Lung (tissue), 12 donors: ENCODE data around the gene TBC1D1. TPM values are rescaled to one million over a fixed set of nuclear protein-coding genes. Genes with fewer than 3 reads are reported as not detected.
A peak's percentile ranks its signal among the peaks of the same experiment; 100 is the strongest.

Experiments used
- ATAC-seq: fragments of 200-7000 bp; cut with Tn5 transposase; one replicate; pipeline ENCODE4 v1.9.1; 2020; ENCODE audit warnings: moderate number of reproducible peaks; ENCODE audit not compliant: insufficient read depth, low FRiP score
- DNase-seq, 3 donors: peaks; one replicate each; pipeline ENCODE4 v3.0.0-alpha.2; 2013 to 2017
- H3K27ac ChIP-seq, 2 donors: one replicate each; pipeline ENCODE4 v1.5.1; 2013; ENCODE audit warnings: mild to moderate bottlenecking in 2 of 2, moderate library complexity in 2 of 2, control low read depth in 1 of 2, inconsistent platforms in 1 of 2, low read depth in 1 of 2, low read length in 1 of 2
- H3K27me3 ChIP-seq, 3 donors: one replicate each; pipeline ENCODE4 v1.5.1; 2013; ENCODE audit warnings: low read length in 2 of 3; ENCODE audit not compliant: control insufficient read depth in 3 of 3, insufficient read depth in 3 of 3
- H3K36me3 ChIP-seq, 4 donors: one replicate each; pipeline ENCODE4 v1.5.1; 2013; ENCODE audit warnings: low read length in 4 of 4, mild to moderate bottlenecking in 1 of 4, moderate library complexity in 1 of 4; ENCODE audit not compliant: control insufficient read depth in 4 of 4, insufficient read depth in 4 of 4
- H3K4me1 ChIP-seq, 5 donors: one replicate each; pipeline ENCODE4 v1.5.1; 2013; ENCODE audit warnings: low read length in 5 of 5, mild to moderate bottlenecking in 2 of 5, moderate library complexity in 1 of 5; ENCODE audit not compliant: control insufficient read depth in 5 of 5, insufficient read depth in 5 of 5
- H3K4me3 ChIP-seq: one replicate; pipeline ENCODE4 v1.5.1; 2013; ENCODE audit warnings: mild to moderate bottlenecking, control low read depth, moderate library complexity
- H3K9ac ChIP-seq, 2 donors: one replicate each; pipeline ENCODE4 v1.5.1; 2013; ENCODE audit warnings: low read length in 2 of 2, control low read depth in 1 of 2; ENCODE audit not compliant: insufficient read depth in 1 of 2
- H3K9me3 ChIP-seq, 4 donors: one replicate each; pipeline ENCODE4 v1.5.1; 2013; ENCODE audit warnings: low read length in 3 of 4, mild to moderate bottlenecking in 1 of 4, moderate library complexity in 1 of 4; ENCODE audit not compliant: control insufficient read depth in 4 of 4, insufficient read depth in 3 of 4
- WGBS, 2 donors: extraction: QIAGEN DNeasy Blood & Tissue Kit; methylation state at CpG; one replicate each; pipeline ENCODE4 v1.1.7; 2013; 5-methylcytosine and 5-hydroxymethylcytosine counted together
- polyA plus RNA-seq, 2 donors: library from polyadenylated mRNA; stranded (reverse); fragments of 200-250 nt; gene quantifications; one replicate each; pipeline ENCODE4 v1.2.1, GENCODE V29; 2013
- total RNA-seq, 2 donors: library from RNA; depleted of rRNA in 1 of 2; stranded (reverse); fragments of >200 nt in 1 of 2; gene quantifications; one replicate each; pipeline ENCODE4 v1.2.1, GENCODE V29; 2014 to 2021
- TF ChIP-seq, protein P1 (sequence below): IDR thresholded peaks from 2 replicates; pipeline ENCODE4 v1.5.1; 2012; ENCODE audit warnings: mild to moderate bottlenecking; ENCODE audit errors: control extremely low read depth, extremely low read depth
- donor health status: control.
- donor health status: control.
- donor health status: Bipolar disorder and iron deficiency.
- donor health status: healthy.
- donor health status: DM: yes; HTN: yes; CAD: no.

TBC1D1 gene
- total and polyA plus RNA-seq, 4 donors, result 23.6 to 71.1 (median 43.9) TPM

DNA sequence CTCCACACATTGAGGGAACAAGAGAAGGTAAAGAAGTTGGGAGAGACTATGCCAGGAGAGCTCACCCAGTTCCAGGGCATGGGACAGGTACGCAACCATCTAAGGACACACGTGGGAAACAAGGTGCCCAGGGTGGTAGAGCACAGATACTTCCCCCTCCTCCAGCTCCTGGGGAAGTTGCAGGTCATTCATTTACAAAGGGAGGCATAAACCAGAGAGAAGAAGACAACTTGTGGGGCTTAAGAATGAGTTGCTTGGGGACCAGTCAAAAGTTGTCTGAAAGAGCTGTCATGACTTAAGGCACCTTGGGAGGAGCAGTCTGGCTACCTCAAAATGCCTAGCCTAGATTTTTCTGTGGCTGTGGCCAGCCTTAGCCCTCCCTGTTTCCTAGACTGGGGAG lies 255.5 kb downstream of the TBC1D1 start:
- 79 to 86% methylated on average over 2 of the region's 2 CpGs for WGBS, 2 donors
- peaks cover 0 to 59% (median 21%) of the 10 kb centered on the region in 5 donors for H3K4me1 ChIP-seq
- TF ChIP-seq, protein P1, sequence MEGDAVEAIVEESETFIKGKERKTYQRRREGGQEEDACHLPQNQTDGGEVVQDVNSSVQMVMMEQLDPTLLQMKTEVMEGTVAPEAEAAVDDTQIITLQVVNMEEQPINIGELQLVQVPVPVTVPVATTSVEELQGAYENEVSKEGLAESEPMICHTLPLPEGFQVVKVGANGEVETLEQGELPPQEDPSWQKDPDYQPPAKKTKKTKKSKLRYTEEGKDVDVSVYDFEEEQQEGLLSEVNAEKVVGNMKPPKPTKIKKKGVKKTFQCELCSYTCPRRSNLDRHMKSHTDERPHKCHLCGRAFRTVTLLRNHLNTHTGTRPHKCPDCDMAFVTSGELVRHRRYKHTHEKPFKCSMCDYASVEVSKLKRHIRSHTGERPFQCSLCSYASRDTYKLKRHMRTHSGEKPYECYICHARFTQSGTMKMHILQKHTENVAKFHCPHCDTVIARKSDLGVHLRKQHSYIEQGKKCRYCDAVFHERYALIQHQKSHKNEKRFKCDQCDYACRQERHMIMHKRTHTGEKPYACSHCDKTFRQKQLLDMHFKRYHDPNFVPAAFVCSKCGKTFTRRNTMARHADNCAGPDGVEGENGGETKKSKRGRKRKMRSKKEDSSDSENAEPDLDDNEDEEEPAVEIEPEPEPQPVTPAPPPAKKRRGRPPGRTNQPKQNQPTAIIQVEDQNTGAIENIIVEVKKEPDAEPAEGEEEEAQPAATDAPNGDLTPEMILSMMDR, result no peak

DNA sequence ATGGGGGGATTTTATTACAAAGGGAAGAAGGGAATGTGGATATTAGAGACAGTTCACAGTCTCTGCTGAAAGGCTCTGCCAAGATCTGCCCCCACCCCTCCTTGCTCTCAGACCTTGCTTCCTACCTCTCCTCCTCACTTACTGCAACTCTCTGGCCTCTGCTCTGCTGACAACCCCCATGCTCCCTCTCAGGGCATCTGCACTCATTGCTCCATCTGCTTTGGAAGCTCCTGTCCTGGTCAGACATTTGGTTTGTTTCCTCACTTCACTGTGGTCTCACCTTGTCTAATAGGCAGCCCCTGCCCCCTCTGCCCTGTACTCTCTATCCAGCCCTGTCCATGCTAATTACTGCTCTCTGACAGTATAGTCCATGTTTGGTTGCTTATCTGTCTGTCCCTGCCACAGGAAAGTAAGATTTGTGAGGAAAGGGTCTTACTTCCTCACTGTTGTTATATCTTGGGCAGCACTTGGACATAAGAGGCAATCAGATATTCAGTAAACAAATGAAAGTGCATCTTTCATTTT lies 258.6 kb downstream of the TBC1D1 start:
- DNase-seq (peak in 1 of 3 donors; percentile 49), ATAC-seq (no peak)
- H3K36me3 ChIP-seq, result no peaks in the 10 kb centered on the region
- peaks cover 0 to 49% (median 24%) of the 10 kb centered on the region in 5 donors for H3K4me1 ChIP-seq
- no peak overlapping the region for H3K9ac ChIP-seq
- TF ChIP-seq, protein P1, result no peak
- H3K27me3 ChIP-seq, result peaks cover 0 to 7% (median 0%) of the 10 kb centered on the region in 3 donors
- H3K9me3 ChIP-seq, result no peaks in the 10 kb centered on the region
- H3K4me3 ChIP-seq, result no peak overlapping the region
- H3K27ac ChIP-seq, result no peak overlapping the region

More for the DNA sequence above, 255.5 kb downstream of the TBC1D1 start:
- H3K9me3 ChIP-seq, result no peaks in the 10 kb centered on the region
- no peak for DNase-seq
- no peak overlapping the region for H3K27ac ChIP-seq
- ATAC-seq, result no peak
- no peaks in the 10 kb centered on the region for H3K36me3 ChIP-seq
- H3K4me3 ChIP-seq, result no peak overlapping the region
- H3K9ac ChIP-seq, result no peak overlapping the region
- peaks cover 0 to 7% (median 0%) of the 10 kb centered on the region in 3 donors for H3K27me3 ChIP-seq

DNA sequence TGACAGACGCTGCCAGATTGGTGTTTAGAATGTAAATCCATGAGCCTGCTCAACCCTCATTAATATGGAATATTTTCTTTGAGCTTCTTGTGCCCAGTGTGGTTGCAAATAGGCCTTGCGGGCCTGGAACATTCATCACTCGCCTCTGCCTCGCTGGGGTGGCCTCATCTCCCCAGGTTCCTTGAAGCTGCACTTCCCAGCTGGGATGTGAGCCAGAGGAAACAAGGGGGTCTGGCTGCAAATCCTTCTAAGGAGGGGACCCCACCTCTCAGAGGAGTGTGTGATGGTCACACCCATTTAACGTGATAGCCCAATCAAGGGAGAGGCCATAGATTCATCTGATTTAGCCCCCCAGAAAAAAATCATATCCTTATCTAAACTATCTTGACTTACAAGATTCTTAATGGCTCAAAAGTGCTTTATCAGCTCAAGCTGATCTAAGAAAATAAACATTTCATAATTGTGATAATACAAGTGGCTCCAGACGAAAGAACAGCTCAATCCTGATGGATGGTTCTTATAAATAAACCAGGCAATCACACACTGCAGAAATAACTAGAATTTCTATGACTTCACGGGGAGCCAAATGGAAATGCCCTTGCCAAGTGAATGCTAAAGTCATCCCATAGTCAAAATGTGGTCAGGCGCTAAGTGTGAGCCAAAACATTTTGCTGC lies 259.2 kb downstream of the TBC1D1 start:
- Histone ChIP-seq H3K9ac (no peak overlapping the region), H3K4me1 (peaks cover 0 to 48% (median 20%) of the 10 kb centered on the region in 5 donors), H3K27me3 (peaks cover 0 to 7% (median 0%) of the 10 kb centered on the region in 3 donors), H3K4me3 (no peak overlapping the region), H3K36me3 (no peaks in the 10 kb centered on the region), H3K9me3 (no peaks in the 10 kb centered on the region), H3K27ac (no peak overlapping the region)
- DNase-seq (peak; percentile 74 to 94 (median 92)), ATAC-seq (no peak)
- TF ChIP-seq, protein P1, result no peak
- WGBS, 2 donors, result 42 to 61% methylated on average over 8 of the region's 8 CpGs
